ENCODE data around the gene SLC17A4.

DNA sequence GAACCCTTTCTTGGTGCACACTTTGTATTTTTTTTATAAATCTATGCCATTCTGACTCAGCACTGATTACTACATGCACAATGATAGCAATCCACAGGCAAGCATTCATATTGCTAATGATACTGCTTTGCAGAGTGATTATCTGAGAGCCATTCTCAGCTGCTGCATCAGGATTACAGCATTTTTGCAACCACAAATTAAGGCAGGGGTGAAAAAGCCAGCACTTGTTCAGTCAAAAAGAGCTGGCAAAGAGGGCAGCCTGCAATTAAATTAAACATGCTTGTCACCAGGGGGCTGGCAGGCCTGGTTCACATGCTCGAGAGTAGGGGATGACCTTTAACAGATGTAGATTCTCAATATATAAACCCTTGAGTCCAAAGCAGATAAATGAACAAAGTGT is 40.7 kb upstream of the SLC17A4 start:
- TF ChIP-seq, protein P1, sequence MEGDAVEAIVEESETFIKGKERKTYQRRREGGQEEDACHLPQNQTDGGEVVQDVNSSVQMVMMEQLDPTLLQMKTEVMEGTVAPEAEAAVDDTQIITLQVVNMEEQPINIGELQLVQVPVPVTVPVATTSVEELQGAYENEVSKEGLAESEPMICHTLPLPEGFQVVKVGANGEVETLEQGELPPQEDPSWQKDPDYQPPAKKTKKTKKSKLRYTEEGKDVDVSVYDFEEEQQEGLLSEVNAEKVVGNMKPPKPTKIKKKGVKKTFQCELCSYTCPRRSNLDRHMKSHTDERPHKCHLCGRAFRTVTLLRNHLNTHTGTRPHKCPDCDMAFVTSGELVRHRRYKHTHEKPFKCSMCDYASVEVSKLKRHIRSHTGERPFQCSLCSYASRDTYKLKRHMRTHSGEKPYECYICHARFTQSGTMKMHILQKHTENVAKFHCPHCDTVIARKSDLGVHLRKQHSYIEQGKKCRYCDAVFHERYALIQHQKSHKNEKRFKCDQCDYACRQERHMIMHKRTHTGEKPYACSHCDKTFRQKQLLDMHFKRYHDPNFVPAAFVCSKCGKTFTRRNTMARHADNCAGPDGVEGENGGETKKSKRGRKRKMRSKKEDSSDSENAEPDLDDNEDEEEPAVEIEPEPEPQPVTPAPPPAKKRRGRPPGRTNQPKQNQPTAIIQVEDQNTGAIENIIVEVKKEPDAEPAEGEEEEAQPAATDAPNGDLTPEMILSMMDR (IDR thresholded peaks at IDR 0.05) = no peak
- TF ChIP-seq POLR2A (IDR thresholded peaks at IDR 0.05) = no peak

Measured in ovary (tissue), 3 donors.